NCI-H2081 treated with DMSO at 0.1 percent for 48 hours (cell line): ENCODE results near the gene APOD.
"Not testable (repeated sequence)": the region's sequence is repeated elsewhere in the genome, so short reads cannot be mapped to it uniquely, and the experiment has no call there.

Experiments
- DNase-seq: peaks from one replicate; lab custom pipeline; 2025; lab: John Stamatoyannopoulos, UW

APOD gene

DNA sequence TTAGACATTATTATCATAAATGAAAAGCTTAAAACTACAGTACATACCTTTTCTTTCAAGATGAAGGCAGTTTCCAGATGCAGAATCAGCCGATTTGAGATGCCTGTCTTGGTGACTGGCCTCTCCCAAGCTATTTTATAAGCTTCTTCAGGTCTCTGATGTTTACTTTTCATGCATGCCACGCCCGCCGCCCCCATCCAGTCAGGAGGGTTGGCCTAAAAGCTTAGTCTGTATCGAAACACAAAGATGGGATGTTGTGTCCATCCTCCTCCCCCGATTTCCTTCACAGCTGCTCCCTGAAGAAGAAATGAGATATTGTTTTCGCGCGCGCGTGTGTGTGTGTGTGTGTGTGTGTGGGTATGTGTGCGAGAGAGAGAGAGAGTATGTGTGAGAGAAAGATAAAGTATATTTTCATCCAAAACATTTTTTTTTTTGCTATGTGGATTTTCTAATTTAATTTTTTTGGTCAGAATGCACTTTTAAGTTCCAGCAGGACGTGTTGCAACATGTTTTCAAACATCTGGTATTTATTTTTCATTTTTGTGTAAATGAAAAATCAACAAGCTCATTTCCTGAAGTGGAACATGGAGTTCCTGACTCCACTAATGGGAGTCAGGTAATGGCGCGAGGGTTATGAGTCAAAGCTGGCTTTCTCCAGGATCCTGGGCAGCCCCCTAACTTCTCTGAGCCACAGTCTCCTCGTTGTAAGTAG, at the start of gene APOD:
Gene APOD, minus strand, starts transcription at position 110 of the 712 bp plus-strand sequence. CDS start 4,479 bp downstream, outside the sequence.
- no peak for DNase-seq

- not testable (repeated sequence) for DNase-seq
Measured at GRCh38 chr3:195633351-195633750, 49.6 kb upstream of the APOD start.

- DNase-seq = not testable (repeated sequence)
Measured at GRCh38 chr3:195632501-195633185, 48.9 kb upstream of the APOD start.

- DNase-seq = not testable (repeated sequence)
Measured at GRCh38 chr3:195632046-195632445, 48.3 kb upstream of the APOD start.

DNA sequence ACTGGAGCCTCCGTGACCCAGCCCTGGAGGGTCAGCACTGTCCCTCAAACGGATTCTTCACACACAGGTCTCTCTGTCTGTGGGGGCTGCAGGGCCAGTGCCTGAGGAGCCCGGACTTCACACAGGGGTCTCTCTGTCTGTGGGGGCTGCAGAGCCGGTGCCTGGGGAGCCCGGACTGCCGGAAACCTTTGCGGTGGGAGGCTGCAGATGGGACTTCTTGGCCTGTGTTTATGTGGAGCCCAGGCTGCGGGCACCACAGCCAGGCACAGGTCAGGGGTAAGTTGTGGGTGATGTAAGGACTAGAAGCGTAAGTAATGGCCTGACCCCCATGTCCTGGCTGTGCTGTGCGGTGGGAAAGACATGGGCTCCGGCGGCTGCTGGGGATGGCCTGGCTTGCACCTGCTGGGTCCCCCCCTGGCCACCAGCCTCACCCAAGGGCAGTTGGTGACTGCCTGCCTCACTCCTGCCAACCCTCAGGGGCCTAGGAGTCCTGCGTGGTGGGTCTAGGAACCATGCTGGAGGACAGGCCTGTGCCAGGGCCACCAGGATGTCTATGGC, 47.3 kb upstream of the APOD start:
- not testable (repeated sequence) for DNase-seq

- DNase-seq = not testable (repeated sequence)
Measured at GRCh38 chr3:195630086-195630917, 46.6 kb upstream of the APOD start.

DNA sequence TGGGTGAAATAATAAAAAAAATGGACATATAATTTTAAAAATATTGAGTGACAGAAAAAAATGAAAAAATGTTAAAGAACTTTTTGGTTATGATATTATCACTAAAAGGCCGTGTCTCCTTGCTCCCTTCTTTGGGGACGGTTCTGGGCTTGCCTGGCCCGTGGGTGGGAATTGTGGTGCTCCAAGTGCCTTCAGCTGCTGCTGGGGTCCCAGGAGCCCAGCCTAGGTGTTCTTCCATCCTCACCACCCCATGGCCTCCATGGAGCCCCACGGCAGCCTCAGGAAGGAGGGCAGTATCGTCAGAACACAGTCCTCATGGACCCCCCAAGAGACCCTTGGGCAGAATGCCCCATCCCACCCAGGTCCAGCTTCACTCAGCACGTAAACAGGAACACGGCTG, 45.9 kb upstream of the APOD start:
- not testable (repeated sequence) for DNase-seq

DNA sequence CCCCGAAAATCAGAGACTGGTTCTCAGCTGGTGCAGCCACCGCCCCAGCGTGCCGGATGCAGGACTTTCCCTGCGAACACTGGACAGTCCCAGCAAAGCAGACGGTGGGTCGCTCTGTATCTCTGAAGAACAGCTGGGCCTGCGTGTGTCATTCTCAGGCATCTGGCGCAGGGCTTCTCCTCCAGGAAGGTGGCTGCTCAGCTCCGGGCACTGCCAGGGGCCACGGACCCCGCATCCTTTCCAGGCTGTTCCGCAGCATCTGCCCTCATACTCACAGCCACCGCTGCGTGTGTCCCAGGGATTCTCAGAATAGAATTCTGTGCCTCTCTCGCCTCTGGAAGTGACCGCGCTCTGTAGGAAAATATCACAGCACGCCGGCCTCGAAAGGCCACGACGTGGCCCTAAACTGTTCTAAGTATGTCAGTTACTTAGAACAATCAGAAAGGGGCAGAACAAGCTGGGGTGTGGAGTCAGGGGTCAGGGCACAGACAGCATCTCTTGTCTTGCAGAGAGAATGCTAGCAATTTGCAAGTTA, 44.7 kb upstream of the APOD start:
- DNase-seq = not testable (repeated sequence)

GRCh38 chr3:195627515-195628385, 44.0 kb upstream of the APOD start:
- DNase-seq = not testable (repeated sequence)

DNA sequence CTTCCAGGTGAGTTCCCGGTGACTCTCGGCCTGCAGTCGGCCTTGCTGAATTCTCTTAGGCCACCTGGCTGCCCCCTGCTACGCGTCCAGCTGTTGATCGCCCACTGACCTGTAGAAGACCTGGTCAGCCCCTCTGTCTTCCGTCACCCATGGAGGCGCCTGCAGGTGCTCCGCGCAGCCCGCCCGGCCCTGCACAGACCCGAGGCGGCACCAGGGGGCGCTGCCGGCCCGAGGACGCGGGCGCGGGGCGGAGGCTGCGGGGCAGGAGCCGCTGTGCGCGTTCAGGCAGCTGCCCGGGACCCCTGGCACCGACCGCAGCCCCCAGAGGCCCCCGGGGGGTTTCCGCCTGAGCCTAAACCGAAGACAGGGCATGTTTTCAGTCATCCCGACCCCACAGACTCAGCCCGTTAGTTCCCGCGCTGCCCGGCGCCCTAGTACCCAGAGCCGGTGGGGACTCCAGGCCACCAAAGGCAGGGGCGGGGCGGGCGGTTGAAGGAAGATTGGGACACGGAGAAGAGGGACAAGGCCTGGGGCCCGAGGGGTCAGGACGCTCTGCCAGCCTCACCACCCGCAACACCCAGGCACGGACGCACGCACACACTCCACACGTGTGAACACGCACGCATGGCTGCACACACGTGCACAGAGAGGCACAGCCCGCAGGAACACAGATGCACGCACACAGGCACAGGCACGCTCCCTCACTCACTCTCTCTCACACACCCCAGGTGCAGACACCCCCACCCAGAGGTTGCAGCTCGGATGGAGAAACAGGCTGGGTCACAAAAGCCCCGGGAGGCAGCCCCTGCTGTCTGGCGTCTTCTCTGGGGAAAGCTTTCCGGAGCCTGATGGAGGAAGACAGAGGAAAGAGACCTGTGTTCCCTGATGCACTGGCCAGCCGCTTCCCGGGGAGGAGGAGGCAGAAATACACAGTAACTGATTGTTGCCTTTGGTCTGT, 41.1 kb upstream of the APOD start:
- not testable (repeated sequence) for DNase-seq

DNA sequence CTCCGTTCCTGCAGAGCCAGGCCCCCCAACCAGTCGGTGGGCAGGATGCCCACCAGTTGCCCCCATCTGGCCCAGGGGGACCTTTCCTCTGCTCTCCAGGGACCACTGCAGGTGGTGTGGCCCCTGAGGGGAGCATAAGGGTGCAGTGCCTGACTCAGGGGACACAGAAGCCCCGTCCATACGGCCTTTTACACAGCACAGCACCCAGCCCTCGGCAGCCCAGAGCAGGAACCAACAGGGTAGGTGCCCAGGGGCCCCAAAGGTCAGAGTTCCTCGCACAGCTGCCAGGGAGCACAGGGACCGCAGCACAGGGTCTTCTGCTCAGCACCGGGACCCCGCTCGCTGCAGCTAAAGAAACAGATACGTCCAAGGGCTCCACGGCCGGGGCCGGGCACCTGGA, 40.4 kb upstream of the APOD start:
- not testable (repeated sequence) for DNase-seq

- not testable (repeated sequence) for DNase-seq
Measured at GRCh38 chr3:195623217-195623965, 39.7 kb upstream of the APOD start.

DNA sequence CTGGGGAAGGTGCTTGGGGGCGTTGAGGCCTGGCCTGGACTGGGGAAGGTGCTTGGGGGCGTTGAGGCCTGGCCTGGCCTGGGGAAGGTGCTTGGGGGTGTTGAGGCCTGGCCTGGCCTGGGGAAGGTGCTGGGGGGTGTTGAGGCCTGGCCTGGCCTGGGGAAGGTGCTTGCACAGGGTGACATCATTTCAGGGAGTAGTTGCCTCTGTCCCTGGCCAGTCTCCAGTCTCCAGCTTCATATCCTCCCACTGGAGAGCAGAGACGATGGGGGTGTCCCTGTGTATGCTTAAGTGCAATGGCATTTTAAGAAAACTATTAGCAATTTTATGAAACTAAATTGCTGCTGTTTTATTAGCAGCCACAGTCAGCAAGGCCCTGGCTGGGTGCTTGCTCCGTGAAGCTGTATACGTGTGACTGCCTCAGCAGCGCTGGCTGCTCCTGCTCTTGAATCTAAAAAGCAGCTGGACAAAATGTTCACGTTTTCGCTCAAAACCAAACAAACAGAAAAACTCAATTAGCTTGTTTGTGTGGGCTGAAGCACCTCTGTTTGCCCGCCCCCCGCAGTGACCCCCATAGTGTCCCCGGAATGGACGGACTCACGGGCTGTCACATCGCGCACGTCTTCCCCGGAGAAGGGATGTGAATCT, 38.9 kb upstream of the APOD start:
- DNase-seq = not testable (repeated sequence)

DNA sequence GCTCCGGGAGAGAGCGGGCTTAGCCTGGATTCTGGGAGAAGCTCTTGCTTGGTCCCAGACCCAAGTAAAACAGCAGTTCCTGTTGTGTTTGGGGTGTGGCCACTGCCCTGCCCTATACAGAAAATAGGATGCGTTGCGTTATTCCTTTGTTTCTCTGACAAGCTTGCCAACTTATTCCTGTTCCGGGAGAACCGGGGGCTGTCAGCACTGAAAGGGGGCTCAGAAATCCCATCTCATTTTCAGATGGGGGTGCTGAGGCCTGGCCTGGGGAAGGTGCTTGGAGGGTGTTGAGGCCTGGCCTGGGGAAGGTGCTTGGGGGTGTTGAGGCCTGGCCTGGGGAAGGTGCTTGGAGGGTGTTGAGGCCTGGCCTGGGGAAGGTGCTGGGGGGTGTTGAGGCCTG, 38.3 kb upstream of the APOD start:
- DNase-seq = not testable (repeated sequence)

DNA sequence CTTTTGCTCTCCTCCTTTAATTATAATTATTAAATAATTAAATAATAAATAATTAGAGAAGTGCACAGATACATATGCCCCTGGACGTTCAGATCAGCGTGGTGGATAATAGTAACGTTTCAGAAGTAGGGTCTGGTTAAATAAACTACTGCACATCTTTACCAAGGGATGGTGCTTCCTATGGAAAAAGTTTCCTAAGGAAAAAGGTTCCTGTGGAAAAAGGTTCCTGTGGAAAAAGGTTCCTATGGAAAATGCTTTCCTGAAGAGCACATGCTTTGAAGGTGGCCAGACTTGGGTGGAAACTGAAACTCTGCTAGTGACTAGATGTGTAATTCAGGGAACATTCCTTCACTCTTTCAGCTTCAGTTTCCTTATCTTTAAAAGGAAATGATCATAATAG, 37.4 kb upstream of the APOD start:
- not testable (repeated sequence) for DNase-seq

DNA sequence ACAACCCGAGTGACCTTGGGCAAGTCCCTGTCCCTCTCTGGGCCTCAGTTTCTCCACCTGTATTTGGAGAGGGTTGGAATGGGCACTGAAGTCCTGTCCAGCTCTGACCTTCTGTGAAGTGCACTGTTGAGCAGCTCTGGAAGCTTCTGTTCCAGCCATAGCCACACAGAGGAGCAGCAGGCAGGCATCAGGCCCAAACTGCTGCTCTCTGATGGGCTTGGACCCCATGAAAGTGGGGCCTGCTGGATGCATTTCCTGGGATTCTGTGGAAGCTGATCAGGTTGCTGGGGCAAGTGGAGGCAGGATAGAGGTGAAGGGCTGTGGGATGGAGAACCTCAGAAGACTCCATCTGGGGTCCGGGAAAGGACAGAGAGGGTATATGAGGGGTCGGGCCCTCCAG, 36.7 kb upstream of the APOD start:
- DNase-seq = not testable (repeated sequence)

GRCh38 chr3:195619591-195620369, 36.0 kb upstream of the APOD start:
- not testable (repeated sequence) for DNase-seq
